HFF-Myc (cell line): ENCODE results near the gene PRDX5.
"Not testable (repeated sequence)": the region's sequence is repeated elsewhere in the genome, so short reads cannot be mapped to it uniquely, and the experiment has no call there.

Experiments used
- DNase-seq: peaks from one replicate; pipeline ENCODE4 v3.0.0-alpha.2; 2011; ENCODE audit warnings: low read depth; ENCODE audit errors: extremely low read depth
- H3K4me3 ChIP-seq: replicated peaks from 2 replicates; pipeline ENCODE4 v1.5.1; 2011; ENCODE audit warnings: low read depth, mild to moderate bottlenecking, control low read depth, low read length
- TF ChIP-seq, protein P1 (sequence below): IDR thresholded peaks from 2 replicates; pipeline ENCODE4 v1.5.1; 2012; ENCODE audit warnings: mild to moderate bottlenecking, low read depth, low read length, control low read depth; ENCODE audit errors: missing control alignments

PRDX5 gene

DNA sequence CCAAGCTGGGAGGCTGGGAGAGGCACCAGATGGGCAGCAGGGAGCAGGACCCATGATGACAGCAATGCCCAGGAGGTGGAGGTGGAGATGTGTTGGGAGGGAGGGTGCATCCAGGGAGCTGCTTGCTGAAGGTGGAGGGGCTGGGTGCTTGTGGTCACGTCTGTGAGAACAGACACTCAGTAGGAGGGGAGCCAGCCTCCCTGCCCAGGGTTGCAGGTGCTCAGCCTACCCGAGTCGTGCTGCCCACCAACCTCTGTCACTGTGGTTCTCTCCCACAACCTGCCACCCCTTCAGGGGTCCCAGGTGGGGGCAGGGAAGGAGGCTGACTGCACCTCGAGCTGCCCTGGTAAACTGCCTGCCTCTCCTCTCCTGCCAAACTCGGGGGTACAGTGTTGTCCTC is 5.5 kb downstream of the PRDX5 start:
- TF ChIP-seq, protein P1, sequence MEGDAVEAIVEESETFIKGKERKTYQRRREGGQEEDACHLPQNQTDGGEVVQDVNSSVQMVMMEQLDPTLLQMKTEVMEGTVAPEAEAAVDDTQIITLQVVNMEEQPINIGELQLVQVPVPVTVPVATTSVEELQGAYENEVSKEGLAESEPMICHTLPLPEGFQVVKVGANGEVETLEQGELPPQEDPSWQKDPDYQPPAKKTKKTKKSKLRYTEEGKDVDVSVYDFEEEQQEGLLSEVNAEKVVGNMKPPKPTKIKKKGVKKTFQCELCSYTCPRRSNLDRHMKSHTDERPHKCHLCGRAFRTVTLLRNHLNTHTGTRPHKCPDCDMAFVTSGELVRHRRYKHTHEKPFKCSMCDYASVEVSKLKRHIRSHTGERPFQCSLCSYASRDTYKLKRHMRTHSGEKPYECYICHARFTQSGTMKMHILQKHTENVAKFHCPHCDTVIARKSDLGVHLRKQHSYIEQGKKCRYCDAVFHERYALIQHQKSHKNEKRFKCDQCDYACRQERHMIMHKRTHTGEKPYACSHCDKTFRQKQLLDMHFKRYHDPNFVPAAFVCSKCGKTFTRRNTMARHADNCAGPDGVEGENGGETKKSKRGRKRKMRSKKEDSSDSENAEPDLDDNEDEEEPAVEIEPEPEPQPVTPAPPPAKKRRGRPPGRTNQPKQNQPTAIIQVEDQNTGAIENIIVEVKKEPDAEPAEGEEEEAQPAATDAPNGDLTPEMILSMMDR: no peak
- H3K4me3 ChIP-seq: no peak overlapping the region
- DNase-seq: no peak

DNA sequence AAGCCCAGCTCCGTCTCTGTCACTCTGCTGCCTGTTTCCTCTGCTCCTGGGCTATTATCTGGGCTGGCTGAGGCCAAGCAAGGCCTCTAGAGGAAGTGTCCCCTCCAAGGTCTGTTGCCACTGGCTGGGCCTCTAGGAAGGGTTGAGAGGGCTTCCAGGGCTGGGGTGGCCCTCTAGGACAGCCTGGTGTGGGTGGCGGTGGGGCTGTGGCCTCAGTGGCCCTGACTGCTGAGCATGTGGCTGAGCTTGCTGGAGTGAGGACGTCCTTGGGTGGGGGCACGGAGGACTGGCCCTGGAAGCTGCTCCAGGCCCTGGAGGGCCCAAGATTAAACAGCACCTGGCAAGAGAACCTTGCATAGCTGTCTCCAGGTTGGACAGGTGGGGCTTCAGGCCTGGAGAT is 6.1 kb downstream of the PRDX5 start:
- H3K4me3 ChIP-seq, DNase-seq: not testable (repeated sequence)

DNA sequence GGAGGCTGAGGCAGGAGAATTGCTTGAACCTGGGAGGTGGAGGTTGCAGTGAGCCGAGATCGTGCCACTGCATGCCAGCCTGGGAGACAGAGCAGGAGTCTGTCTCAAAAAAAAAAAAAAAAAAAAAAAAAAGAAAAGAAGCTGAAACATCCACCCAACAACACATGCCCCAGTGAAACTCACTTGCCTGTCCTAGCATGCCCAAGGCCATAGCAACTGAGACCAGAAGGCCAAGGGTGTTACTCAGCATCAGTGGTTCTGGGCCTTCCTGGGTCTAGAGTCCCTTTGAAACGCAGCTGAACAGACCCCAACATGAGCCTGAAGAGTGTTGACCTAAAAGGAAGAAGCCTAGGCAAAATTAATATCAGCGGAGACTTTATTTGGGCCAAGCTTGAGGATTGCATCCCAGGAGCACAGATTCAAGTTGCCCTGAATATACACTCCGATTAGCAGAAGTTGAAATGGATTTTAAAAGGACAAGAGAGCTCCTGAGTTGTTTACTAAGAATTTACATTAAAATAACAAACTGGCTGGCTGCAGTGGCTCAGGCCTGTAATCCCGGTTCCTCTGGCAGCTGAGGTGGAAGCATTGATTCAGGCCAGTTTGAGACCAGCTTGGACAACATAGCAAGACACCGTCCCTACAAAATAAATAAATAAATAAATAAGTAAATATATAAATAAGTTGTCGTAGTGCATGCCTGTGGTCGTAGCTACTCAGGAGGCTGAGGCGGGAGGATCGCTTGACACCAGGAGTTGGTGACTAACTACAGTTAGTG is 7.0 kb downstream of the PRDX5 start:
- DNase-seq: no peak
- TF ChIP-seq, protein P1: no peak
- H3K4me3 ChIP-seq: no peak overlapping the region

DNA sequence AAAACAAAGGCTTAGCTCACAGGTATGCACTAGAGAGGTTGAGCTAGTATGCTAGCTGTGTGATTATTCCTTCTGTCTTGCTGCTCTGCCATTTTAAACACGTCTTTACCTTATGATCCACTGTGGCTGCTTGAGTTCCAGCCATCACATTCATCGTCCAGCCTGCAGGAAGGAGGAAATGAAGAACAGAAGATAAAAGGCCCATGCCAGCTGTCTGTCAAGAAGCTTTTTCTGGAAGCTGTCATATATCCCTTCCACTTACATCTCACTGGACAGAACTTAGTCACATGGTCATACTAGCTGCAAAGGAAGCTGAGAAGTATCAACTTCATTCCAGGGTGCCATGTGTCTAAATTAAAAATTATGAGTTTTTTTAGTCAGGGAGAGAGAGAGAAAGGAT is 9.5 kb downstream of the PRDX5 start:
- no peak overlapping the region for H3K4me3 ChIP-seq
- TF ChIP-seq, protein P1: no peak
- DNase-seq: no peak

DNA sequence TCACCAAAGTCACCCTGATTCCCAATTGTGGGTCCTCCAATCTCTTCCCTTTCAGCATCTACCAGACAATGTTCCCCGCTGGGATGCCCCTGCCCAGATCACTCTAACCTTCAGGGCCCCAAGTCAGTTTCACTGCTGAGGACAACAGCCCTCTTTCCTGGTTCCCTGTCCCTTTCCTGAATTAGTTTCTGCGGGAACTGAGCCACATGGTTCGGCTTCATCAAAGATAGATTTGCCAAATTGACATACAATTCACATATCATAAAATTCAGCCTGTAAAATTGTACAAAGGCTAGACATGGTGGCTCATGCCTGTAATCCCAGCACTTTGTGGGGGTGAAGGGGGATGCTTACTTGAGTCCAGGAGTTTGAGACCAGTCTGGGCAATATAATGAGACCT is 10.1 kb downstream of the PRDX5 start:
- H3K4me3 ChIP-seq: no peak overlapping the region
- TF ChIP-seq, protein P1: no peak
- DNase-seq: no peak

DNA sequence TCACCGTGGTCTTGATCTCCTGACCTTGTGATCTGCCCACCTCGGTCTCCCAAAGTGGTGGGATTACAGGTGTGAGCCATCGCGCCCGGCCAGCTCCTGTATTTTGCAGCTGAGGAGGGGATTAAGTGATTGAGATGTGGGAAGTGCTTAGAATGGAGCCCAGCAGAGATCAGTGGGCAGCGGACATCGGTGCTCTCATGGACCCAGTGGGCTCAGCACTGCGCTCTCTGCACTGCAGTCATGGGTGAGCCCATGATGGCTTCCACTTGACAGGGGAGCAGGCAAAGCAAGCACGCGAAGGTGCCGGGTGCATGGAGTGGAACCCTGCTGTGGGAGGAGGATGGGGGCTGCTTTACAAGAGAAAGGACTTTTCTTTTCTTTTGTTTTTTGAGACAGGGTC is 13.0 kb downstream of the PRDX5 start:
- DNase-seq: no peak
- TF ChIP-seq, protein P1: no peak
- no peak overlapping the region for H3K4me3 ChIP-seq

DNA sequence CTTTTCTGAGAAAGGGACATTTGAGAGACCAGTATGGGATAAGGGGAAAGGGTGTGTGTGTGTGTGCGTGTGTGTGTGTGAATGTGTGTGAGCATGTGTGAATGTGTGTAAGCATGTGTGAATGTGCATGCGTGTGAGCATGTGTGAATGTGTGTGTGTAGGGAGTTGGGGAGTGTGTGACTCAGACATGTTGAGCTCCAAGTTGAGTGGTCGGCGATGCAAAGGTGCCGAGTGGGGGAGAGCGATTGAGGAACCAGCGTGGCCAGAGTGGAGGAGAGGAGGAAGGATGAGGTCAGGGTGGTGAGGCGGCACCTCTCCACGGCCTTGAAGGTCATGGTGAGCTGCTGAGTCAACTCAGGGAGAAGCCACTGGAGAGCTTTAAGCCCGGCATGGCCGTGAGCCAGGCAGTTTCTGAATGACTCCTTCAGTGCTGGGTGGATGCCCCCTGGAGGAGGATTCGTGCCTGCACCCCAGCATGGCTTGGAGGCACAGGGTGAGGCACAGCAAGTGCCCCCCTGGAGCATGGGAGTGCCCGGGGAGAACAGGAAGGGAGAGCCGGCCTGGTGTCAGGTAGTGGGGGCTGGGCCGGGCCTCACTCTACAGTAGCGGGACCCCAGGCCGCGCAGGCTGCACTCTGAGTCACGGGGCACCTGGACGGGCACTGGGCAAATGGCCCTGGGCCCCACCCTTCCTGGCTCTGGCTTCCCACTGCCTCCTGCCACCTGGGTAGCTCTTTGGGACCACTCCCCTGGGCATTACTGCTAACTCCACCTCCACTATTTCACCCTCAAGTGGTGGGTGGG is 13.8 kb downstream of the PRDX5 start:
- H3K4me3 ChIP-seq: no peak overlapping the region
- DNase-seq: peak; percentile 60
- TF ChIP-seq, protein P1: peak; percentile 77
